ENCODE data around the gene DISC1.
"Not testable (repeated sequence)": the region's sequence is repeated elsewhere in the genome, so short reads cannot be mapped to it uniquely, and the experiment has no call there.

The DISC1 gene

DNA sequence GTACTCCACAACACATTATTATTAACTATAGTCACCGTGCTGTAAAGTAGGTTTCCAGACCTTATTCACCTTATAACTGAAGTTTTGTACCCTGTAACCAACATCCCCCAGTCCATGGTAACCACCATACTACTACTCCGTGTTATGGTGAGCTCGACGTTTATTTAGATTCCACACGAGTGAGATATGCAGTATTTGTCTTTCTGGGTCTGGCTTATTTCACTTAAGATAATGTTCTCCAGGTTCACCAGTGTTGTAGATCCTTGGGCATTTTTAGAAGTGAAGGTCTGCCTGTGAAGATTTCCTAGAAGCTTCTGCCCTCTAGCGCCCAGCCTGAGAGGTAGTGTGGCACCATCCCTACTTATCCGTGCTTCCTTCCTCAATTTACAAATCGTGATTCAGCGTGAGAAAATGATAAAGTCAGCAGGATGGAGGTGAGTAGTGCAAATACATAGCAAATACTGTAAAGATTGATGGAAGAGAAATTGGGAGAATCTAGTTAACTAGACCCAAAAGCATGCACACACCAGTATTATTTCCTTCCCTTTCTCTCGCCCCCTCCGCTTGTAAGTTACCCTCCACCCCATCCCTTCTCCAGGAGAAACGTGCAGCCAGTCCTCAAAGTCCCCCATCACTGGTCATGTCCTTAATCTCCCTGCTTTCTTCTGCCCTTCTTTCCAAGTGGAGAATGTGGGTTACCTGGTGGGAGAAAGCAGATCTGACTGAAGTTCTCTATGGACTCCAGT is 36.0 kb upstream of the DISC1 start:
- no peak overlapping the region for H3K27ac ChIP-seq (ENCODE audit: low read depth, low read length, poor library complexity, severe bottlenecking)
- no peaks in the 10 kb centered on the region for H3K79me2 ChIP-seq (ENCODE audit: insufficient read depth, low read length)
- H3K4me2 ChIP-seq (ENCODE audit: low read length), result no peak overlapping the region
- H3K9ac ChIP-seq (ENCODE audit: low read length), result no peak overlapping the region
- H3K4me1 ChIP-seq (ENCODE audit: insufficient read depth, low read length, severe bottlenecking), result no peaks in the 10 kb centered on the region
- no peak overlapping the region for H2AFZ ChIP-seq (ENCODE audit: low read length)
- no peaks in the 10 kb centered on the region for H3F3A ChIP-seq (ENCODE audit: insufficient read depth, low read length)
- no peaks in the 10 kb centered on the region for H3K9me2 ChIP-seq (ENCODE audit: low read depth, low read length)
- no peak overlapping the region for H3K4me3 ChIP-seq (ENCODE audit: low read depth, low read length, poor library complexity, severe bottlenecking)
- TF ChIP-seq, protein P1, sequence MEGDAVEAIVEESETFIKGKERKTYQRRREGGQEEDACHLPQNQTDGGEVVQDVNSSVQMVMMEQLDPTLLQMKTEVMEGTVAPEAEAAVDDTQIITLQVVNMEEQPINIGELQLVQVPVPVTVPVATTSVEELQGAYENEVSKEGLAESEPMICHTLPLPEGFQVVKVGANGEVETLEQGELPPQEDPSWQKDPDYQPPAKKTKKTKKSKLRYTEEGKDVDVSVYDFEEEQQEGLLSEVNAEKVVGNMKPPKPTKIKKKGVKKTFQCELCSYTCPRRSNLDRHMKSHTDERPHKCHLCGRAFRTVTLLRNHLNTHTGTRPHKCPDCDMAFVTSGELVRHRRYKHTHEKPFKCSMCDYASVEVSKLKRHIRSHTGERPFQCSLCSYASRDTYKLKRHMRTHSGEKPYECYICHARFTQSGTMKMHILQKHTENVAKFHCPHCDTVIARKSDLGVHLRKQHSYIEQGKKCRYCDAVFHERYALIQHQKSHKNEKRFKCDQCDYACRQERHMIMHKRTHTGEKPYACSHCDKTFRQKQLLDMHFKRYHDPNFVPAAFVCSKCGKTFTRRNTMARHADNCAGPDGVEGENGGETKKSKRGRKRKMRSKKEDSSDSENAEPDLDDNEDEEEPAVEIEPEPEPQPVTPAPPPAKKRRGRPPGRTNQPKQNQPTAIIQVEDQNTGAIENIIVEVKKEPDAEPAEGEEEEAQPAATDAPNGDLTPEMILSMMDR (IDR thresholded peaks at IDR 0.05; ENCODE audit: low read length), result peak; percentile 92
- TF ChIP-seq EZH2 (IDR thresholded peaks at IDR 0.05; ENCODE audit: borderline replicate concordance, low read length), result no peak
- H3K27me3 ChIP-seq (ENCODE audit: insufficient read depth, low read length), result no peaks in the 10 kb centered on the region
- H3K9me3 ChIP-seq (ENCODE audit: low read length), result no peaks in the 10 kb centered on the region
- H4K20me1 ChIP-seq (ENCODE audit: insufficient read depth, low read length), result no peaks in the 10 kb centered on the region
- H3K36me3 ChIP-seq (ENCODE audit: insufficient read depth, low read length), result no peaks in the 10 kb centered on the region

DNA sequence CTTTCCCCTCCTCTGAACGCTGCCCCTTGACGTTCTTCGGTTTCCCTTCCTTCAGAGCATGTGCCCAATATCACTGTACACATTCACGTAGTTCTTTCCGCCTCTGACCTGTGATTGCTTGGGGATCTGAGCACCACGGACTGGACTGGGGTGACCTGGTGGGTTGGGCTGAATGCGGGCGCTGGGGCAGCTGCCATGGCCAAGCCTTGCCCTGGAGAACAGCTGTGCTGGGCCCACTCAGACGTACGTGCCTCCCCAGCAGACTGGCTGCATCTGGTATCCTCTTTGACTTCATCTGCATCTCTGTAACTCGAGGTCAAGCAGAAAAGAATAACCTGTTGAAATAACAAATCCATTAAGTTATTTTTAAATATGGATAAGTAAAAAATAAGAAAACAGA is 35.1 kb upstream of the DISC1 start:
- Histone ChIP-seq H3K27ac (ENCODE audit: low read depth, low read length, poor library complexity, severe bottlenecking) (no peak overlapping the region), H3K9me2 (ENCODE audit: low read depth, low read length) (no peaks in the 10 kb centered on the region), H3K4me3 (ENCODE audit: low read depth, low read length, poor library complexity, severe bottlenecking) (no peak overlapping the region), H3K4me2 (ENCODE audit: low read length) (no peak overlapping the region), H3K79me2 (ENCODE audit: insufficient read depth, low read length) (no peaks in the 10 kb centered on the region), H3K36me3 (ENCODE audit: insufficient read depth, low read length) (no peaks in the 10 kb centered on the region), H2AFZ (ENCODE audit: low read length) (no peak overlapping the region), H4K20me1 (ENCODE audit: insufficient read depth, low read length) (no peaks in the 10 kb centered on the region), H3K9me3 (ENCODE audit: low read length) (no peaks in the 10 kb centered on the region), H3F3A (ENCODE audit: insufficient read depth, low read length) (no peaks in the 10 kb centered on the region), H3K4me1 (ENCODE audit: insufficient read depth, low read length, severe bottlenecking) (no peaks in the 10 kb centered on the region), H3K9ac (ENCODE audit: low read length) (no peak overlapping the region), H3K27me3 (ENCODE audit: insufficient read depth, low read length) (no peaks in the 10 kb centered on the region)
- TF ChIP-seq, protein P1 (IDR thresholded peaks at IDR 0.05; ENCODE audit: low read length), result no peak

DNA sequence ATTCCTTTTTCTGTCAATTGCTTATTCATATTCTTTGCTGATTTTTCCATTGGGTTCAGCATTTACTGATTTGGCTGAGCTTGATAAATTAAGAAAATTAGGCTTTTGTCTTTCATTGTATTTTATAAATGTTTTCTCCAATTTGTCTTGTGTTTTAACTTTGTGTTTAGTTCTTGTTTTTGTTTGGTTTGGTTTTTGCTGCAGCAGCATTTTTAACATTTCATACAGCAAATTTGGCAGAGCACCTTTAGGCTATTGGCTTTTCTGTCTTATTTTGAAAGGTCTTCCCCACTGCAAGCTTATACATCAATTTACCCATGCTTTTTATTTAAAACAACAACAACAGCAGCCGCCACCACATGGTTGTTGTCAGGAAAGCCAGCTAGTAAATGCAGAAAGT is 33.8 kb upstream of the DISC1 start:
- TF ChIP-seq EZH2 (IDR thresholded peaks at IDR 0.05; ENCODE audit: borderline replicate concordance, low read length), result no peak
- TF ChIP-seq, protein P1 (IDR thresholded peaks at IDR 0.05; ENCODE audit: low read length), result no peak
- Histone ChIP-seq H3K9ac (ENCODE audit: low read length) (no peak overlapping the region), H3K4me2 (ENCODE audit: low read length) (no peak overlapping the region), H3K4me3 (ENCODE audit: low read depth, low read length, poor library complexity, severe bottlenecking) (no peak overlapping the region), H3K4me1 (ENCODE audit: insufficient read depth, low read length, severe bottlenecking) (no peaks in the 10 kb centered on the region), H3K27me3 (ENCODE audit: insufficient read depth, low read length) (no peaks in the 10 kb centered on the region), H3K9me3 (ENCODE audit: low read length) (no peaks in the 10 kb centered on the region), H3K27ac (ENCODE audit: low read depth, low read length, poor library complexity, severe bottlenecking) (no peak overlapping the region), H3F3A (ENCODE audit: insufficient read depth, low read length) (no peaks in the 10 kb centered on the region), H3K36me3 (ENCODE audit: insufficient read depth, low read length) (no peaks in the 10 kb centered on the region), H3K79me2 (ENCODE audit: insufficient read depth, low read length) (no peaks in the 10 kb centered on the region), H2AFZ (ENCODE audit: low read length) (no peak overlapping the region), H4K20me1 (ENCODE audit: insufficient read depth, low read length) (no peaks in the 10 kb centered on the region), H3K9me2 (ENCODE audit: low read depth, low read length) (no peaks in the 10 kb centered on the region)

DNA sequence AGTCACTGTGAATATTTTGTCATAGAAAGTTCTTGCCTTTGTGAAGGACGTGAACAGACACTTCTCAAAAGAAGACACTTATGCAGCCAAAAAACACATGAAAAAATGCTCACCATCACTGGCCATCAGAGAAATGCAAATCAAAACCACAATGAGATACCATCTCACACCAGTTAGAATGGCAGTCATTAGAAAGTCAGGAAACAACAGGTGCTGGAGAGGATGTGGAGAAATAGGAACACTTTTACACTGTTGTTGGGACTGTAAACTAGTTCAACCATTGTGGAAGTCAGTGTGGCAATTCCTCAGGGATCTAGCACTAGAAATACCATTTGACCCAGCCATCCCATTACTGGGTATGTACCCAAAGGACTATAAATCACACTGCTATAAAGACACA is 33.3 kb upstream of the DISC1 start:
- not testable (repeated sequence) for H3K4me3 ChIP-seq (ENCODE audit: low read depth, low read length, poor library complexity, severe bottlenecking); H3K9ac ChIP-seq (ENCODE audit: low read length); H3K9me3 ChIP-seq (ENCODE audit: low read length); H3K9me2 ChIP-seq (ENCODE audit: low read depth, low read length); H4K20me1 ChIP-seq (ENCODE audit: insufficient read depth, low read length); H3K79me2 ChIP-seq (ENCODE audit: insufficient read depth, low read length); H3K27me3 ChIP-seq (ENCODE audit: insufficient read depth, low read length); H3F3A ChIP-seq (ENCODE audit: insufficient read depth, low read length); H2AFZ ChIP-seq (ENCODE audit: low read length); H3K36me3 ChIP-seq (ENCODE audit: insufficient read depth, low read length); H3K27ac ChIP-seq (ENCODE audit: low read depth, low read length, poor library complexity, severe bottlenecking); H3K4me1 ChIP-seq (ENCODE audit: insufficient read depth, low read length, severe bottlenecking); H3K4me2 ChIP-seq (ENCODE audit: low read length)

Measured in OCI-LY1 (cell line).